GM23338 (cell line): ENCODE measurements around the gene HPS4. TPM values are rescaled to one million over a fixed set of nuclear protein-coding genes. Genes with fewer than 3 reads are reported as not detected.
A peak's percentile ranks its signal among the peaks of the same experiment; 100 is the strongest.

Experiments used
- ATAC-seq: fragments of 200-7000 bp; cut with Tn5 transposase; 3 replicates; pipeline ENCODE4 v1.9.1; 2020
- DNase-seq: peaks from one replicate; pipeline ENCODE4 v3.0.0-alpha.2; 2015; ENCODE audit warnings: low spot score
- H2AFZ ChIP-seq: fragments of 200-600 bp; sonication (generic); 2 replicates; pipeline ENCODE4 v1.8.0; 2016; ENCODE audit warnings: antibody characterized with exemption, mild to moderate bottlenecking, moderate library complexity
- H3F3A ChIP-seq: fragments of 200-600 bp; sonication (generic); replicated peaks from 2 replicates; pipeline ENCODE4 v1.8.0; 2017; ENCODE audit warnings: antibody characterized with exemption, mixed run types, low read depth
- H3K27ac ChIP-seq: fragments of 200-600 bp; sonication (generic); 2 replicates; pipeline ENCODE4 v1.6.1; 2016; ENCODE audit warnings: low read depth
- H3K27me3 ChIP-seq: fragments of 200-600 bp; sonication (generic); 2 replicates; pipeline ENCODE4 v1.8.0; 2016; ENCODE audit warnings: mild to moderate bottlenecking, mixed run types, moderate library complexity; ENCODE audit not compliant: insufficient read depth
- H3K36me3 ChIP-seq: fragments of 200-600 bp; sonication (generic); 2 replicates; pipeline ENCODE4 v1.8.0; 2016; ENCODE audit warnings: mild to moderate bottlenecking; ENCODE audit not compliant: insufficient read depth
- H3K4me1 ChIP-seq: fragments of 200-600 bp; sonication (generic); 2 replicates; pipeline ENCODE4 v1.8.0; 2016; ENCODE audit warnings: mild to moderate bottlenecking, moderate library complexity; ENCODE audit not compliant: insufficient read depth
- H3K4me2 ChIP-seq: fragments of 200-600 bp; sonication (generic); 2 replicates; pipeline ENCODE4 v1.7.1; 2017; ENCODE audit warnings: mixed run types
- H3K4me3 ChIP-seq: fragments of 200-600 bp; sonication (generic); 2 replicates; pipeline ENCODE4 v1.6.1; 2016; ENCODE audit warnings: mixed run types
- H3K79me2 ChIP-seq: fragments of 200-600 bp; sonication (generic); replicated peaks from 2 replicates; pipeline ENCODE4 v1.8.0; 2017; ENCODE audit warnings: mild to moderate bottlenecking; ENCODE audit not compliant: insufficient read depth
- H3K9me2 ChIP-seq: fragments of 200-600 bp; sonication (generic); 2 replicates; pipeline ENCODE4 v1.8.0; 2017; ENCODE audit not compliant: insufficient read depth
- H4K20me1 ChIP-seq: fragments of 200-600 bp; sonication (generic); replicated peaks from 2 replicates; pipeline ENCODE4 v1.8.0; 2017; ENCODE audit warnings: mild to moderate bottlenecking; ENCODE audit not compliant: insufficient read depth
- H3K27ac Mint-ChIP-seq: 2 replicates; pipeline ENCODE4 v1.8.0; 2020; ENCODE audit warnings: inconsistent platforms, mild to moderate bottlenecking, moderate library complexity, mixed read lengths
- H3K27me3 Mint-ChIP-seq: 3 replicates; pipeline ENCODE4 v1.8.0; 2022; ENCODE audit warnings: low read depth, mild to moderate bottlenecking, moderate library complexity, mixed read lengths, inconsistent platforms; ENCODE audit not compliant: insufficient read depth, poor library complexity
- H3K36me3 Mint-ChIP-seq: 3 replicates; pipeline ENCODE4 v1.8.0; 2021; ENCODE audit warnings: low read depth, mild to moderate bottlenecking, inconsistent platforms, moderate library complexity, mixed read lengths
- H3K4me1 Mint-ChIP-seq: 3 replicates; pipeline ENCODE4 v1.8.0; 2020; ENCODE audit warnings: mild to moderate bottlenecking, inconsistent platforms, mixed read lengths
- H3K4me3 Mint-ChIP-seq: 3 replicates; pipeline ENCODE4 v1.8.0; 2021; ENCODE audit warnings: moderate library complexity, mild to moderate bottlenecking, inconsistent platforms, mixed read lengths
- H3K9me3 Mint-ChIP-seq: 3 replicates; pipeline ENCODE4 v1.8.0; 2020; ENCODE audit warnings: moderate library complexity, mild to moderate bottlenecking, inconsistent platforms, mixed read lengths
- CREB1 ChIP-seq: fragments of 250-450 bp; sonication (Bioruptor Pico); IDR thresholded peaks from 2 replicates; pipeline ENCODE4 v1.5.0; 2020; ENCODE audit warnings: low read depth, mild to moderate bottlenecking, moderate library complexity
- EZH2 ChIP-seq: fragments of 200-600 bp; sonication (generic); IDR thresholded peaks from one replicate; pipeline ENCODE4 v1.8.0; 2017; ENCODE audit warnings: antibody characterized with exemption, mild to moderate bottlenecking, low read depth; ENCODE audit not compliant: unreplicated experiment
- EZH2phosphoT487 ChIP-seq: fragments of 200-600 bp; sonication (generic); IDR thresholded peaks from one replicate; pipeline ENCODE4 v1.8.1; 2018; ENCODE audit warnings: antibody characterized with exemption; ENCODE audit not compliant: unreplicated experiment
- JUNB ChIP-seq: IDR thresholded peaks from one replicate; pipeline ENCODE4 v1.6.1; 2016; ENCODE audit warnings: antibody characterized with exemption; ENCODE audit not compliant: unreplicated experiment
- NANOG ChIP-seq: IDR thresholded peaks from 2 replicates; pipeline ENCODE4 v1.6.1; 2016; ENCODE audit warnings: antibody characterized with exemption, borderline replicate concordance
- POLR2AphosphoS5 ChIP-seq: IDR thresholded peaks from 2 replicates; pipeline ENCODE4 v1.6.1; 2016; ENCODE audit warnings: antibody characterized with exemption, low read depth
- STAT1 ChIP-seq: IDR thresholded peaks from one replicate; pipeline ENCODE4 v1.6.1; 2016; ENCODE audit warnings: antibody characterized with exemption; ENCODE audit not compliant: unreplicated experiment
- ZNF114 ChIP-seq: fragments of 250-450 bp; sonication (Bioruptor Pico); IDR thresholded peaks from 2 replicates; pipeline ENCODE4 v1.5.0; 2020; ENCODE audit warnings: mild to moderate bottlenecking, moderate library complexity
- ZNF331 ChIP-seq: fragments of 250-450 bp; sonication (Bioruptor Pico); IDR thresholded peaks from 2 replicates; pipeline ENCODE4 v1.5.0; 2020; ENCODE audit warnings: low read depth, mild to moderate bottlenecking, moderate library complexity
- polyA plus RNA-seq: library from polyadenylated mRNA; unstranded; fragments of >200 nt; fragmentation: Nextera tagmentation; extraction: Ambion mirVana; gene quantifications from 2 replicates; pipeline ENCODE4 v1.2.1, GENCODE V29; 2016
- total RNA-seq: library from RNA; depleted of rRNA; stranded (reverse); fragments of >200 nt; shearing (Covaris generic); gene quantifications from 2 replicates; pipeline ENCODE4 v1.2.3, GENCODE V29; 2014
- TF ChIP-seq, protein P1 (sequence below), 2 experiments: fragments of 200-600 bp in 1 of 2; sonication (generic) in 1 of 2; conservative IDR thresholded peaks; 2 replicates each; pipeline versions ENCODE4 v1.5.1 to v1.6.1; 2016 to 2017; ENCODE audit warnings: antibody characterized with exemption in 2 of 2, low read depth in 2 of 2, mild to moderate bottlenecking in 2 of 2, moderate library complexity in 1 of 2
- TF ChIP-seq, protein P2 (sequence below): fragments of 250-450 bp; sonication (Bioruptor Pico); IDR thresholded peaks from 2 replicates; pipeline ENCODE4 v1.5.0; 2020; ENCODE audit warnings: mild to moderate bottlenecking, moderate library complexity
- TF ChIP-seq, protein P3 (sequence below): IDR thresholded peaks from 2 replicates; pipeline ENCODE4 v1.6.1; 2016; ENCODE audit warnings: antibody characterized with exemption

HPS4 gene
- total and polyA plus RNA-seq, 2 experiments from 2014 or later: 20.3 to 49.4 TPM

DNA sequence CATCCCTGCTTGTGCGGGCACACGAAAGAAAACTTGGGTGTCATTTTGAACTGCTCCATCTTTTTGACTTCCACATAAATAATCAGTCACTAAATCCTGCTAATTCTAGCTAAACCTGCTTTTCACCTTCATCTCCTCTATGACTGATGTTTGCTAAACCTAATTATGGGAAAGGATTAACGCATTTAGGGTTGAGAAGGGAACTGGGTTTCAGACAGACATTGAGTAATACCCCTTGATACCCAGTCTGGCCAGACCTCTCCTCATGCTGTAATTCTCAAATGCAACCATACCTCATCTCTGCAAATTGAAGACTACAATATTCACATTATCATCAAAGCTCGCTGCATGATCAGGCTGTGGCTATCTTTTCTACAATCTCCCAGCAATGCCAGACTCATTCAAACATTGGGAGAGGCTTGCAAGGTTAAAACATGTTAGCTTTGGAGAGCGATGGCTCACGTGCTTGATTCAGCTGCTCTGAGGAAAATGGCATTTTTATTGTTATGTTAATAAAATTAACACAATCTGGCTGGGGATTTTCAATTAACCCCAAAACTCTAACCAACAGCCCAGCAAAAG is 2.4 kb downstream of the HPS4 start:
- no peaks in the 10 kb centered on the region for H3K9me2 ChIP-seq
- peaks cover 20% of the 10 kb centered on the region for H3F3A ChIP-seq
- Mint-ChIP-seq H3K9me3 (0 out of 3 replicates have a peak, but pooled peaks cover 2% of the 10 kb centered on the region), H3K36me3 (peaks cover 33% of the 10 kb centered on the region), H3K27ac (peak overlapping the region; percentile 45), H3K4me1 (peaks cover 43% of the 10 kb centered on the region), H3K4me3 (peak overlapping the region; percentile 23; the same call in 1 of the 3 replicates), H3K27me3 (peaks cover 2% of the 10 kb centered on the region)
- 0 out of 2 replicates have a peak overlapping the region, but pooled peaks have one; percentile 52 for H3K27ac ChIP-seq
- H3K36me3 ChIP-seq: peaks cover 25% of the 10 kb centered on the region
- peak overlapping the region; percentile 33; the same call in 1 of the 2 replicates for H3K4me3 ChIP-seq
- H3K79me2 ChIP-seq: peaks cover 68% of the 10 kb centered on the region
- H4K20me1 ChIP-seq: peaks cover 12% of the 10 kb centered on the region
- TF ChIP-seq NANOG: no peak
- TF ChIP-seq JUNB: no peak
- H3K27me3 ChIP-seq: no peaks in the 10 kb centered on the region
- DNase-seq: no peak
- H3K4me1 ChIP-seq: peaks cover 27% of the 10 kb centered on the region
- no peak for ATAC-seq
- H2AFZ ChIP-seq: no peak overlapping the region
- H3K4me2 ChIP-seq: peak overlapping the region; percentile 41; the same call in 1 of the 2 replicates

DNA sequence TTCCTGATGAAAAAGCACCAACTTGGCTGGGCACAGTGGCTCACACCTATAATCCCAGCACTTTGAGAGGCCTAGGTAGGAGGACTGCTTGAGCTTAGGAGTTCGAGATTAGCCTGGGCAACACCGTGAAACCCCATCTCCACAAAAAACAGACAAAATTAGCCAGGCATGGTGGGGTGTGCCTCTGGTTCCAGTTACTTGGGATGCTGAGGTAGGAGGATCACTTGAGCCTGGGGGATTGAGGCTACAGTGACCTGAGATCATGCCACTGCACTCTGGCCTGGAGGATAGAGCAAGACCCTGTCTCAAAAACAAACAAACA is 3.0 kb downstream of the HPS4 start:
- peaks cover 41% of the 10 kb centered on the region for H3K4me1 Mint-ChIP-seq
- no peak overlapping the region for H3K4me3 ChIP-seq
- TF ChIP-seq POLR2AphosphoS5 (no peak), CREB1 (CRISPR knock-in tag) (no peak), ZNF114 (CRISPR knock-in tag) (no peak), ZNF331 (CRISPR knock-in tag) (no peak), EZH2phosphoT487 (no peak), STAT1 (no peak), NANOG (no peak), EZH2 (no peak), JUNB (no peak)
- TF ChIP-seq, protein P1, sequence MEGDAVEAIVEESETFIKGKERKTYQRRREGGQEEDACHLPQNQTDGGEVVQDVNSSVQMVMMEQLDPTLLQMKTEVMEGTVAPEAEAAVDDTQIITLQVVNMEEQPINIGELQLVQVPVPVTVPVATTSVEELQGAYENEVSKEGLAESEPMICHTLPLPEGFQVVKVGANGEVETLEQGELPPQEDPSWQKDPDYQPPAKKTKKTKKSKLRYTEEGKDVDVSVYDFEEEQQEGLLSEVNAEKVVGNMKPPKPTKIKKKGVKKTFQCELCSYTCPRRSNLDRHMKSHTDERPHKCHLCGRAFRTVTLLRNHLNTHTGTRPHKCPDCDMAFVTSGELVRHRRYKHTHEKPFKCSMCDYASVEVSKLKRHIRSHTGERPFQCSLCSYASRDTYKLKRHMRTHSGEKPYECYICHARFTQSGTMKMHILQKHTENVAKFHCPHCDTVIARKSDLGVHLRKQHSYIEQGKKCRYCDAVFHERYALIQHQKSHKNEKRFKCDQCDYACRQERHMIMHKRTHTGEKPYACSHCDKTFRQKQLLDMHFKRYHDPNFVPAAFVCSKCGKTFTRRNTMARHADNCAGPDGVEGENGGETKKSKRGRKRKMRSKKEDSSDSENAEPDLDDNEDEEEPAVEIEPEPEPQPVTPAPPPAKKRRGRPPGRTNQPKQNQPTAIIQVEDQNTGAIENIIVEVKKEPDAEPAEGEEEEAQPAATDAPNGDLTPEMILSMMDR (conservative IDR thresholded peaks at IDR 0.05; ENCODE audit: low read depth in 2 of 2): no peak
- TF ChIP-seq, protein P2, sequence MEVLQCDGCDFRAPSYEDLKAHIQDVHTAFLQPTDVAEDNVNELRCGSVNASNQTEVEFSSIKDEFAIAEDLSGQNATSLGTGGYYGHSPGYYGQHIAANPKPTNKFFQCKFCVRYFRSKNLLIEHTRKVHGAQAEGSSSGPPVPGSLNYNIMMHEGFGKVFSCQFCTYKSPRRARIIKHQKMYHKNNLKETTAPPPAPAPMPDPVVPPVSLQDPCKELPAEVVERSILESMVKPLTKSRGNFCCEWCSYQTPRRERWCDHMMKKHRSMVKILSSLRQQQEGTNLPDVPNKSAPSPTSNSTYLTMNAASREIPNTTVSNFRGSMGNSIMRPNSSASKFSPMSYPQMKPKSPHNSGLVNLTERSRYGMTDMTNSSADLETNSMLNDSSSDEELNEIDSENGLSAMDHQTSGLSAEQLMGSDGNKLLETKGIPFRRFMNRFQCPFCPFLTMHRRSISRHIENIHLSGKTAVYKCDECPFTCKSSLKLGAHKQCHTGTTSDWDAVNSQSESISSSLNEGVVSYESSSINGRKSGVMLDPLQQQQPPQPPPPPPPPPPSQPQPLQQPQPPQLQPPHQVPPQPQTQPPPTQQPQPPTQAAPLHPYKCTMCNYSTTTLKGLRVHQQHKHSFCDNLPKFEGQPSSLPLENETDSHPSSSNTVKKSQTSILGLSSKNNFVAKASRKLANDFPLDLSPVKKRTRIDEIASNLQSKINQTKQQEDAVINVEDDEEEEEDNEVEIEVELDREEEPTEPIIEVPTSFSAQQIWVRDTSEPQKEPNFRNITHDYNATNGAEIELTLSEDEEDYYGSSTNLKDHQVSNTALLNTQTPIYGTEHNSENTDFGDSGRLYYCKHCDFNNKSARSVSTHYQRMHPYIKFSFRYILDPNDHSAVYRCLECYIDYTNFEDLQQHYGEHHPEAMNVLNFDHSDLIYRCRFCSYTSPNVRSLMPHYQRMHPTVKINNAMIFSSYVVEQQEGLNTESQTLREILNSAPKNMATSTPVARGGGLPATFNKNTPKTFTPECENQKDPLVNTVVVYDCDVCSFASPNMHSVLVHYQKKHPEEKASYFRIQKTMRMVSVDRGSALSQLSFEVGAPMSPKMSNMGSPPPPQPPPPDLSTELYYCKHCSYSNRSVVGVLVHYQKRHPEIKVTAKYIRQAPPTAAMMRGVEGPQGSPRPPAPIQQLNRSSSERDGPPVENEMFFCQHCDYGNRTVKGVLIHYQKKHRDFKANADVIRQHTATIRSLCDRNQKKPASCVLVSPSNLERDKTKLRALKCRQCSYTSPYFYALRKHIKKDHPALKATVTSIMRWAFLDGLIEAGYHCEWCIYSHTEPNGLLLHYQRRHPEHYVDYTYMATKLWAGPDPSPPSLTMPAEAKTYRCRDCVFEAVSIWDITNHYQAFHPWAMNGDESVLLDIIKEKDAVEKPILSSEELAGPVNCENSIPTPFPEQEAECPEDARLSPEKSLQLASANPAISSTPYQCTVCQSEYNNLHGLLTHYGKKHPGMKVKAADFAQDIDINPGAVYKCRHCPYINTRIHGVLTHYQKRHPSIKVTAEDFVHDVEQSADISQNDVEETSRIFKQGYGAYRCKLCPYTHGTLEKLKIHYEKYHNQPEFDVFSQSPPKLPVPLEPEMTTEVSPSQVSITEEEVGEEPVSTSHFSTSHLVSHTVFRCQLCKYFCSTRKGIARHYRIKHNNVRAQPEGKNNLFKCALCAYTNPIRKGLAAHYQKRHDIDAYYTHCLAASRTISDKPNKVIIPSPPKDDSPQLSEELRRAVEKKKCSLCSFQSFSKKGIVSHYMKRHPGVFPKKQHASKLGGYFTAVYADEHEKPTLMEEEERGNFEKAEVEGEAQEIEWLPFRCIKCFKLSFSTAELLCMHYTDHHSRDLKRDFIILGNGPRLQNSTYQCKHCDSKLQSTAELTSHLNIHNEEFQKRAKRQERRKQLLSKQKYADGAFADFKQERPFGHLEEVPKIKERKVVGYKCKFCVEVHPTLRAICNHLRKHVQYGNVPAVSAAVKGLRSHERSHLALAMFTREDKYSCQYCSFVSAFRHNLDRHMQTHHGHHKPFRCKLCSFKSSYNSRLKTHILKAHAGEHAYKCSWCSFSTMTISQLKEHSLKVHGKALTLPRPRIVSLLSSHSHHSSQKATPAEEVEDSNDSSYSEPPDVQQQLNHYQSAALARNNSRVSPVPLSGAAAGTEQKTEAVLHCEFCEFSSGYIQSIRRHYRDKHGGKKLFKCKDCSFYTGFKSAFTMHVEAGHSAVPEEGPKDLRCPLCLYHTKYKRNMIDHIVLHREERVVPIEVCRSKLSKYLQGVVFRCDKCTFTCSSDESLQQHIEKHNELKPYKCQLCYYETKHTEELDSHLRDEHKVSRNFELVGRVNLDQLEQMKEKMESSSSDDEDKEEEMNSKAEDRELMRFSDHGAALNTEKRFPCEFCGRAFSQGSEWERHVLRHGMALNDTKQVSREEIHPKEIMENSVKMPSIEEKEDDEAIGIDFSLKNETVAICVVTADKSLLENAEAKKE (CRISPR knock-in tag): no peak
- TF ChIP-seq, protein P3, sequence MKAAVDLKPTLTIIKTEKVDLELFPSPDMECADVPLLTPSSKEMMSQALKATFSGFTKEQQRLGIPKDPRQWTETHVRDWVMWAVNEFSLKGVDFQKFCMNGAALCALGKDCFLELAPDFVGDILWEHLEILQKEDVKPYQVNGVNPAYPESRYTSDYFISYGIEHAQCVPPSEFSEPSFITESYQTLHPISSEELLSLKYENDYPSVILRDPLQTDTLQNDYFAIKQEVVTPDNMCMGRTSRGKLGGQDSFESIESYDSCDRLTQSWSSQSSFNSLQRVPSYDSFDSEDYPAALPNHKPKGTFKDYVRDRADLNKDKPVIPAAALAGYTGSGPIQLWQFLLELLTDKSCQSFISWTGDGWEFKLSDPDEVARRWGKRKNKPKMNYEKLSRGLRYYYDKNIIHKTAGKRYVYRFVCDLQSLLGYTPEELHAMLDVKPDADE: no peak

More for the DNA sequence above, 3.0 kb downstream of the HPS4 start:
- no peak for DNase-seq
- Histone ChIP-seq H2AFZ (no peak overlapping the region), H3K4me2 (0 out of 2 replicates have a peak overlapping the region, but pooled peaks have one; percentile 52), H3F3A (peaks cover 17% of the 10 kb centered on the region), H3K9me2 (no peaks in the 10 kb centered on the region), H3K4me1 (peaks cover 27% of the 10 kb centered on the region), H3K36me3 (peaks cover 22% of the 10 kb centered on the region), H3K79me2 (peaks cover 61% of the 10 kb centered on the region), H3K27me3 (no peaks in the 10 kb centered on the region), H3K27ac (no peak overlapping the region), H4K20me1 (peaks cover 10% of the 10 kb centered on the region)
- Mint-ChIP-seq H3K9me3 (0 out of 3 replicates have a peak, but pooled peaks cover 2% of the 10 kb centered on the region), H3K4me3 (no peak overlapping the region), H3K27me3 (peaks cover 2% of the 10 kb centered on the region), H3K27ac (0 out of 2 replicates have a peak overlapping the region, but pooled peaks have one; percentile 10), H3K36me3 (peaks cover 33% of the 10 kb centered on the region)
- ATAC-seq: no peak
